GM10847 (cell line): Measurements from ENCODE around the gene KIAA1191.

Experiments
- POLR2A ChIP-seq: IDR thresholded peaks from 2 replicates; pipeline ENCODE4 v1.6.1; 2011; ENCODE audit not compliant: insufficient read length; ENCODE audit errors: extremely low read depth

KIAA1191 gene

GRCh38 chr5:176353533-176353932, 8.0 kb downstream of the KIAA1191 start:
- no peak for TF ChIP-seq POLR2A

- TF ChIP-seq POLR2A = no peak
Observed at GRCh38 chr5:176352116-176352878, 9.3 kb downstream of the KIAA1191 start.

GRCh38 chr5:176350416-176350815, 11.1 kb downstream of the KIAA1191 start:
- TF ChIP-seq POLR2A = no peak

DNA sequence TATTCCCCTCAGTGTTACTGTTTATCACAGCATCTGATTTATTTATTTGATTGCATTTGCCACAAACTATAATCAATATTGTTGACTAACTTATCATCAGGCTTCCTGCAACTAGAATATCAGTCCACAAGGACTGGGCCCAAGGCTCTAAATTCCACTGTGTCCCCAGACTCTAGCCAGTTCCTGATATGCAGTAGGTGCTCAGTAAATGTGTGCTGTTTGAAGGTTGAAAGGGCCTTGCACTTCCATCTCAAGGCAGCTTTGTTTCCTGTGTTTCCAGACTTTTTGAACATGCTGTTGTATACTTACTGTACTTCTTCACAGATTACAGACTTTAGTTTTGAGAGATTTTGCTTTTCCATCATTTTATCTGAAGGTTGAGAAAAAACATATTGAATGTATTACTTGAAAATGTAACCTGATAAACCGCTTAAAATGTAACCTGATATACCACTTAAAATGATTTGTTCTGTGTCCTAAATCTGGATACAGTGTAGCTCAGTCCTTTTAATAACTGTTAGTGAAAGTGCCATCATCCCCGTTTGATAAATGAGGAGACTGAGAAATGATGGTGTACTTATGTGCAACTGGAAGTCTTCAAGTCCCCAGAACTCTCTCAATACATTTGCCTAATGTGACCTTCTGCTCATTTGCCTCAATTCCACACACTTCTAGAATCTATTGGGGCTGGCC, 18.7 kb downstream of the KIAA1191 start:
- TF ChIP-seq POLR2A = no peak

GRCh38 chr5:176342158-176342483, 19.4 kb downstream of the KIAA1191 start:
- no peak for TF ChIP-seq POLR2A

GRCh38 chr5:176341325-176342157, 20.0 kb downstream of the KIAA1191 start:
- no peak for TF ChIP-seq POLR2A

DNA sequence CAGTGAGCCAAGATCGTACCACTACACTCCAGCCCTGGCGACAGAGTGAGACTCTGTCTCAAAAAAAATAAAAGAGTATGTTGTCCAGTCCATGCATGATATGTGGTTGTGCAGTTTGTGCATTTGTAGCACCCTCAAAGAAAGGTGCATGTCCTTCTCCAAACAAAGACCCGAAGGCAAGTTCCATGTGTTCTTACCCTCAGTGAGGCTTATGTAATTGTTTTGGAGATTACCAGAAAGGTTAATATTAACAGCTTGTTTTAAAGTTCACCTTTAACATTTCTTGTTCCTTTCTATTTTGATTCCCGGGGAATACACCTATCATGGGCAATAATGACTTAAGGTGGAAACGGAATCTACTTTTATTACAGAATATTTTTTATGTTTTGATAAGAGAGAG, 22.3 kb downstream of the KIAA1191 start:
- TF ChIP-seq POLR2A = no peak

- no peak for TF ChIP-seq POLR2A
Observed at GRCh38 chr5:176337913-176338312, 23.7 kb downstream of the KIAA1191 start.

- TF ChIP-seq POLR2A = no peak
Observed at GRCh38 chr5:176334031-176334770, 27.4 kb downstream of the KIAA1191 start.

DNA sequence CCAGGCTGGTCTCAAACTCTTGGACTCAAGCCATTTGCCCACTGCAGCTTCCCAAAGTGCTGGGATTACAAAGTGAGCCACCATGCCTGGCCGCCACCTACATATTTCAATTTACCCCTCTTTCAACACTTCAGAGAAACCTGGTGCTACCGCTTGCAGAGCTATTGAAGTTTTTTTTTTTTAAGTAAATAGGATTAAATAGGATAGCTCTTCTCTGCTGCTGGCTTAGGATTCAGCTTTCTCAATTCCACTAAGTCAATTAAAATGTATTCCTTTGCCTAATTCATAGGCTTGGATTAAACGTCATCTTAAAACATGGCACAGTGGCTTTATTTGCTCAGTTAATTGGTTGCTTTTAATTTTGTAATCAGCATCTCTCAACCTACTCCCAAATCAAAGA, 41.0 kb downstream of the KIAA1191 start:
- no peak for TF ChIP-seq POLR2A

GRCh38 chr5:176319827-176320554, 41.6 kb downstream of the KIAA1191 start:
- TF ChIP-seq POLR2A = no peak

- TF ChIP-seq POLR2A = no peak
Observed at GRCh38 chr5:176317534-176318374, 43.8 kb downstream of the KIAA1191 start.
